Neural cell (in vitro differentiated cells): ENCODE data around the gene PID1.

Source experiments
- EP300 ChIP-seq: fragments of 450-650 bp; conservative IDR thresholded peaks from 2 replicates; pipeline ENCODE4 v1.6.1; 2014; ENCODE audit warnings: antibody characterized with exemption, mild to moderate bottlenecking, moderate library complexity; ENCODE audit not compliant: poor library complexity, severe bottlenecking
- EZH2 ChIP-seq: fragments of 200-600, 300-800 bp; shearing (Covaris generic), sonication (generic); IDR thresholded peaks from 2 replicates; pipeline ENCODE4 v1.6.1; 2014; ENCODE audit warnings: antibody characterized with exemption, low read length, borderline replicate concordance, mild to moderate bottlenecking; ENCODE audit not compliant: insufficient read depth, poor library complexity, severe bottlenecking
- RAD21 ChIP-seq: fragments of 450-650 bp; conservative IDR thresholded peaks from 2 replicates; pipeline ENCODE4 v1.6.1; 2014; ENCODE audit warnings: antibody characterized with exemption, mild to moderate bottlenecking, moderate library complexity
- SMC3 ChIP-seq: fragments of 450-650 bp; conservative IDR thresholded peaks from 2 replicates; pipeline ENCODE4 v1.6.1; 2014; ENCODE audit warnings: antibody characterized with exemption, mild to moderate bottlenecking, moderate library complexity; ENCODE audit not compliant: poor library complexity
- TAF1 ChIP-seq: IDR thresholded peaks from 2 replicates; pipeline ENCODE4 v1.6.1; 2012; ENCODE audit warnings: low read depth
- TF ChIP-seq, protein P1 (sequence below): fragments of 450-650 bp; IDR thresholded peaks from 2 replicates; pipeline ENCODE4 v1.5.1; 2014; ENCODE audit warnings: antibody characterized with exemption, mild to moderate bottlenecking, moderate library complexity; ENCODE audit not compliant: poor library complexity, severe bottlenecking
- TF ChIP-seq, protein P2 (sequence below): IDR thresholded peaks from 2 replicates; pipeline ENCODE4 v1.6.1; 2012; ENCODE audit warnings: borderline replicate concordance

DNA sequence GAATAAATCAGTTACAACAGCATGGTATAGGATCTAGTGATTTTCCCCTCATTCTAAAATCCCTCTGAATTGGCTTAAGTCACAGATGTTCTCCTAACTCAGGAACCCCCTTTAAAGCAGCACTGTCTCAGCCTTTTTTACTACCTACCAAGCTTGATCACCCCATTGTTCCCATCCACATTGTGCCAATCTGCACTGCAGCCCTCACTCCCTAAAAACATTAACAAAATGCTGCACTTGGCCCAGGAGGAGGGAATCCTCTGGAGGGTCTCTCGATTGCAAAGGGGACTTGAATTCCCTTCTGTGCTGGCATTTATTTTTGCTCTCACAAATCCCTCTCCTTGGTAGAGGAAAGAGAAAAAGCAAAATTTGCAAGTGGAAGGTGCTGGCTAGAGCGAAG, 223.0 kb downstream of the PID1 start:
- TF ChIP-seq, protein P1, sequence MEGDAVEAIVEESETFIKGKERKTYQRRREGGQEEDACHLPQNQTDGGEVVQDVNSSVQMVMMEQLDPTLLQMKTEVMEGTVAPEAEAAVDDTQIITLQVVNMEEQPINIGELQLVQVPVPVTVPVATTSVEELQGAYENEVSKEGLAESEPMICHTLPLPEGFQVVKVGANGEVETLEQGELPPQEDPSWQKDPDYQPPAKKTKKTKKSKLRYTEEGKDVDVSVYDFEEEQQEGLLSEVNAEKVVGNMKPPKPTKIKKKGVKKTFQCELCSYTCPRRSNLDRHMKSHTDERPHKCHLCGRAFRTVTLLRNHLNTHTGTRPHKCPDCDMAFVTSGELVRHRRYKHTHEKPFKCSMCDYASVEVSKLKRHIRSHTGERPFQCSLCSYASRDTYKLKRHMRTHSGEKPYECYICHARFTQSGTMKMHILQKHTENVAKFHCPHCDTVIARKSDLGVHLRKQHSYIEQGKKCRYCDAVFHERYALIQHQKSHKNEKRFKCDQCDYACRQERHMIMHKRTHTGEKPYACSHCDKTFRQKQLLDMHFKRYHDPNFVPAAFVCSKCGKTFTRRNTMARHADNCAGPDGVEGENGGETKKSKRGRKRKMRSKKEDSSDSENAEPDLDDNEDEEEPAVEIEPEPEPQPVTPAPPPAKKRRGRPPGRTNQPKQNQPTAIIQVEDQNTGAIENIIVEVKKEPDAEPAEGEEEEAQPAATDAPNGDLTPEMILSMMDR: no peak
- TF ChIP-seq TAF1 (no peak), EZH2 (no peak), RAD21 (no peak), EP300 (no peak), SMC3 (no peak)
- TF ChIP-seq, protein P2, sequence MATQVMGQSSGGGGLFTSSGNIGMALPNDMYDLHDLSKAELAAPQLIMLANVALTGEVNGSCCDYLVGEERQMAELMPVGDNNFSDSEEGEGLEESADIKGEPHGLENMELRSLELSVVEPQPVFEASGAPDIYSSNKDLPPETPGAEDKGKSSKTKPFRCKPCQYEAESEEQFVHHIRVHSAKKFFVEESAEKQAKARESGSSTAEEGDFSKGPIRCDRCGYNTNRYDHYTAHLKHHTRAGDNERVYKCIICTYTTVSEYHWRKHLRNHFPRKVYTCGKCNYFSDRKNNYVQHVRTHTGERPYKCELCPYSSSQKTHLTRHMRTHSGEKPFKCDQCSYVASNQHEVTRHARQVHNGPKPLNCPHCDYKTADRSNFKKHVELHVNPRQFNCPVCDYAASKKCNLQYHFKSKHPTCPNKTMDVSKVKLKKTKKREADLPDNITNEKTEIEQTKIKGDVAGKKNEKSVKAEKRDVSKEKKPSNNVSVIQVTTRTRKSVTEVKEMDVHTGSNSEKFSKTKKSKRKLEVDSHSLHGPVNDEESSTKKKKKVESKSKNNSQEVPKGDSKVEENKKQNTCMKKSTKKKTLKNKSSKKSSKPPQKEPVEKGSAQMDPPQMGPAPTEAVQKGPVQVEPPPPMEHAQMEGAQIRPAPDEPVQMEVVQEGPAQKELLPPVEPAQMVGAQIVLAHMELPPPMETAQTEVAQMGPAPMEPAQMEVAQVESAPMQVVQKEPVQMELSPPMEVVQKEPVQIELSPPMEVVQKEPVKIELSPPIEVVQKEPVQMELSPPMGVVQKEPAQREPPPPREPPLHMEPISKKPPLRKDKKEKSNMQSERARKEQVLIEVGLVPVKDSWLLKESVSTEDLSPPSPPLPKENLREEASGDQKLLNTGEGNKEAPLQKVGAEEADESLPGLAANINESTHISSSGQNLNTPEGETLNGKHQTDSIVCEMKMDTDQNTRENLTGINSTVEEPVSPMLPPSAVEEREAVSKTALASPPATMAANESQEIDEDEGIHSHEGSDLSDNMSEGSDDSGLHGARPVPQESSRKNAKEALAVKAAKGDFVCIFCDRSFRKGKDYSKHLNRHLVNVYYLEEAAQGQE: no peak
